Stimulated activated naive CD4-positive, alpha-beta T cell treated with Interleukin-2 at 50 U/mL for 16 hours (primary cell): ENCODE measurements around the gene INTS14.

Experiments
- DNase-seq: peaks from one replicate; lab custom pipeline; 2025; lab: John Stamatoyannopoulos, UW

Gene INTS14

GRCh38 chr15:65610871-65611718 is at the start of gene INTS14:
Gene INTS14, minus strand, starts transcription at chr15:65611131. Its CDS starts 3,751 bp downstream, at chr15:65607380.
- DNase-seq = peak; percentile 92

- no peak for DNase-seq
These were observed 48.6 kb upstream of the INTS14 start for GRCh38 chr15:65659502-65660052.

- no peak for DNase-seq
These were observed 44.5 kb upstream of the INTS14 start for GRCh38 chr15:65655457-65655856.

- no peak for DNase-seq
These were observed 44.1 kb upstream of the INTS14 start for GRCh38 chr15:65655026-65655425.

GRCh38 chr15:65653801-65654521 is 43.0 kb upstream of the INTS14 start:
- DNase-seq = no peak

GRCh38 chr15:65653341-65653740 is 42.4 kb upstream of the INTS14 start:
- DNase-seq = no peak

- DNase-seq = no peak
These were observed 41.2 kb upstream of the INTS14 start for GRCh38 chr15:65651831-65652749.

- no peak for DNase-seq
These were observed 40.1 kb upstream of the INTS14 start for GRCh38 chr15:65651042-65651322.

- DNase-seq = no peak
These were observed 39.5 kb upstream of the INTS14 start for GRCh38 chr15:65650312-65651041.

GRCh38 chr15:65646486-65646885 is 35.6 kb upstream of the INTS14 start:
- no peak for DNase-seq

GRCh38 chr15:65645392-65645791 is 34.5 kb upstream of the INTS14 start:
- DNase-seq = no peak

- no peak for DNase-seq
These were observed 33.4 kb upstream of the INTS14 start for GRCh38 chr15:65644282-65644681.

GRCh38 chr15:65642594-65642993 is 31.7 kb upstream of the INTS14 start:
- DNase-seq = no peak

GRCh38 chr15:65641768-65642475 is 31.0 kb upstream of the INTS14 start:
- DNase-seq = no peak

- no peak for DNase-seq
These were observed 28.6 kb upstream of the INTS14 start for GRCh38 chr15:65639509-65639908.

- DNase-seq = no peak
These were observed 27.8 kb upstream of the INTS14 start for GRCh38 chr15:65638681-65639089.

GRCh38 chr15:65638109-65638508 is 27.2 kb upstream of the INTS14 start:
- DNase-seq = no peak

- no peak for DNase-seq
These were observed 23.4 kb upstream of the INTS14 start for GRCh38 chr15:65634356-65634755.

GRCh38 chr15:65633752-65634151 is 22.8 kb upstream of the INTS14 start:
- no peak for DNase-seq

GRCh38 chr15:65632780-65633375 is 21.9 kb upstream of the INTS14 start:
- no peak for DNase-seq
